SIG-M5 treated with dmso at 0.1 percent for 504 hours (cell line): ENCODE measurements around the gene TAF7L.

ENCODE experiments used
- DNase-seq: peaks from one replicate; lab custom pipeline; 2025; ENCODE audit not compliant: unreplicated experiment; lab: John Stamatoyannopoulos, UW

TAF7L gene

GRCh38 chrX:101229170-101229569 is 62.0 kb downstream of the TAF7L start:
- no peak for DNase-seq

DNA sequence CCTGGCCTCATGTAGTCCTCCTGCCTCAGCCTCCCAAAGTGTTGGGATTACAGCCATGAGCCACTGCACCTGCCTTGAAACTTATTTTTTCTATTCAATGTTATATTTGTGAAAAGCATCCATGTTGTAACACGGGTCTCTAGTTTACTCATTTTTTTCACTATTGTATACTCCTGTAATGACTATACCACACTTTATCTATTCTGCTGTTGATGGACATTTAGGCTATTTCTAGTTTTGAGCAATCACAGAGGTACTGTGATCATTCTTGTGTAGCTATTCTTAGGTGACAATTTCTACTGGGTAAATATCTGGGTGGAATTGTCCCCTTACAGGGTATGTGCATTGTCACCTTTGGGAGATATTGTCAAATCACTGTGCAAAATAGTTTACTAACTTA is 67.9 kb downstream of the TAF7L start:
- no peak for DNase-seq

GRCh38 chrX:101220662-101221260 is 70.4 kb downstream of the TAF7L start:
- no peak for DNase-seq

DNA sequence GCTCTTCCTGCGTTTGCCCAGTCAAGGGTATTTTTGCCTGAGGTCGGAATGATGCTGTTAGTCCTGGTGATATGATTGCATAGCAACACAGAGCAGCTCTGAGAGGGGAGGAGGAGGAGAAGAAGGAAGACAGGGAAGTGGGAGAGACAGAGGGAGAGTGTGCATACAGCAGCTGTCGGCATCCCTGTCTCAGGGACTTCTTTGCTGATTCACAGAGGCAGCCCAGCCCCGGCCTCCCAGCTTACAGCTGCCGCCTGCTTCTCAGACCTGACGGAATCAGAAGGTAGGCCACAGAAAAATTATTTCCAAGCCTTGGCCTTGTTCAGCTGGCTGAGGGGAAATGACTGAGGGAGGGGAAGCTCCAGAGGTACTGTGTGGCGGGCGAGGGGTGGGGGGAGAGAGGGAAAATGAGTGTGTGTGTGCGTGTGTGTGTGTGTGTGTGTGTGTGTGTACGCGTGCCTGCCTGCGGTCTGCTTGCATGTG is 71.2 kb downstream of the TAF7L start:
- no peak for DNase-seq

DNA sequence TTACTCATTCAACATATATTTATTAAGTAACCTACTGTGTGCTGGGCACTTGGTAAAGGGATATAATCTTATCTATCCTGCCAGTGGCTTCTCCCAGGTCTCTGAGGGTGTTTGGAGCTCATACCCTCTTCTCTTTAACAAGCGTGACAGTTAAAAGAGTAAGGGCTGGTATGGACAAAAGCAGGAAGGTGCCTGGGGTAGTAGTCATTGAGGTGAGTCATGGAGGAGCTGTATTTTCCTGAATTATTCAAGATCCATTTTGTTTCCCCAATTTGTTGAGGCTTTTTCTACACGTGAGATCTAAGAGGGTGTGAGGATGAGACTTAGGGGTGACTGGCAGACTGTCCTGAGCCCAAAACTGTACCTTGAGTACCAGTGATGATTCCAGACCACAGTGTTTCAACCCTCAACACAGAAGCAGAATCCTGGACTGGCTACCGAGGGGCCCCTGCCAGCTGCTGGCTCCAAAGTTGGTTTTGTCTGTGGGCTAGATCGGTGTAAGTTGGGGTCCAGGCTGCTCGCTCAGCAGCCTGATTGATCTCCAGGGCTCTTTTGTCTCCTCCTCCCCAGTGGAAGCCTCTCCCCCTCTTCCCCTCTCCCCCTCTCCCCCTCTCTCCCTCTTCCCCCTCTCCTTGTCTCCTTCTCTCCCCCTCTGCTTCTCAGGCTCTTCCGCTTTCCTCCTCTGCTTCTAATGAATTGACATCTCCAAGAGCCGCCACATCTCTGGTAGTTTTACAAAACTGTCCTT is 71.8 kb downstream of the TAF7L start, which contains the start of gene DRP2:
DRP2 (plus strand) TSS at position 671 of the 748 bp plus-strand sequence. CDS start 11,862 bp downstream, outside the sequence.
- DNase-seq = no peak
